B cell (primary cell): ENCODE measurements around the gene ELMO3. TPM values are rescaled to one million over a fixed set of nuclear protein-coding genes. Genes with fewer than 3 reads are reported as not detected.

Source experiments
- ATAC-seq: fragments of 200-7000 bp; cut with Tn5 transposase; one replicate; pipeline ENCODE4 v1.10.0; 2021; ENCODE audit warnings: low read depth, mild to moderate bottlenecking, moderate number of reproducible peaks, moderate library complexity
- CTCF ChIA-PET: fragments of 350-600 bp; sonication (Branson Sonifier 250); formaldehyde crosslinking; loops from one replicate; lab custom pipeline; 2021; ENCODE audit warnings: antibody characterized with exemption, inconsistent platforms; lab: Charles Lee
- POLR2A ChIA-PET: fragments of 350-600 bp; sonication (Branson Sonifier 250); formaldehyde crosslinking; loops from one replicate; lab custom pipeline; 2021; ENCODE audit warnings: antibody characterized with exemption; lab: Charles Lee
- DNase-seq: peaks from one replicate; pipeline ENCODE4 v3.0.0; 2013
- H2AFZ ChIP-seq: 2 replicates; pipeline ENCODE4 v1.6.1; 2012; ENCODE audit warnings: mild to moderate bottlenecking, low read depth, low read length; ENCODE audit not compliant: insufficient read depth, poor library complexity, severe bottlenecking
- H3K27ac ChIP-seq, 2 donors: 1 replicate in 1 of 2; 2 replicates in 1 of 2; pipeline ENCODE4 v1.5.1; 2012 to 2013; ENCODE audit warnings: low read length in 2 of 2, mild to moderate bottlenecking in 2 of 2, moderate library complexity in 1 of 2
- H3K27me3 ChIP-seq, 4 experiments: fragments of 200-600 bp in 1 of 4; sonication (generic) in 1 of 4; replicated peaks in 1 of 4; 1 replicate in 2 of 4; 2 replicates in 2 of 4; pipeline versions ENCODE4 v1.6.1 to v1.7.0; 2013 to 2016; ENCODE audit warnings: low read length in 3 of 4, mild to moderate bottlenecking in 2 of 4, mixed read lengths in 1 of 4, moderate library complexity in 1 of 4; ENCODE audit not compliant: insufficient read depth in 4 of 4, control insufficient read depth in 3 of 4; ENCODE audit errors: control extremely low read depth in 1 of 4
- H3K36me3 ChIP-seq, 2 experiments: replicated peaks in 1 of 2; 1 replicate in 1 of 2; 2 replicates in 1 of 2; pipeline versions ENCODE4 v1.6.1 to v1.7.1; 2013; ENCODE audit warnings: low read length in 1 of 2; ENCODE audit not compliant: insufficient read depth in 2 of 2, control insufficient read depth in 1 of 2; ENCODE audit errors: control extremely low read depth in 1 of 2, extremely low read depth in 1 of 2
- H3K4me1 ChIP-seq, 2 donors: fragments of 200-600 bp in 1 of 2; sonication (generic) in 1 of 2; 1 replicate in 1 of 2; 2 replicates in 1 of 2; pipeline versions ENCODE4 v1.5.1 to v1.6.1; 2013 to 2017; ENCODE audit warnings: low read length in 2 of 2; ENCODE audit not compliant: control insufficient read depth in 2 of 2, insufficient read depth in 2 of 2
- H3K4me2 ChIP-seq: replicated peaks from 2 replicates; pipeline ENCODE3; 2012; ENCODE audit warnings: mild to moderate bottlenecking, low read depth, low read length; ENCODE audit not compliant: poor library complexity, severe bottlenecking
- H3K4me3 ChIP-seq, 5 experiments: fragments of 200-600 bp in 1 of 5; sonication (generic) in 1 of 5; 1 replicate in 3 of 5; 2 replicates in 2 of 5; pipeline versions ENCODE4 v1.5.1 to v1.7.0; 2011 to 2016; ENCODE audit warnings: low read length in 4 of 5, mild to moderate bottlenecking in 4 of 5, low read depth in 2 of 5, control low read depth in 1 of 5, moderate library complexity in 1 of 5; ENCODE audit not compliant: insufficient read depth in 1 of 5; ENCODE audit errors: control extremely low read depth in 1 of 5, extremely low read depth in 1 of 5
- H3K79me2 ChIP-seq: fragments of 200-600 bp; sonication (generic); one replicate; pipeline ENCODE4 v1.6.0; 2016; ENCODE audit warnings: low read length; ENCODE audit not compliant: control insufficient read depth, insufficient read depth
- H3K9ac ChIP-seq: fragments of 200-600 bp; sonication (generic); 2 replicates; pipeline ENCODE4 v1.6.1; 2017; ENCODE audit warnings: mild to moderate bottlenecking, low read length, moderate library complexity
- H3K9me3 ChIP-seq, 3 donors: one replicate each; pipeline versions ENCODE4 v1.6.1 to v1.7.1; 2013; ENCODE audit warnings: low read length in 2 of 3; ENCODE audit not compliant: control insufficient read depth in 2 of 3, insufficient read depth in 1 of 3; ENCODE audit errors: control extremely low read depth in 1 of 3
- H4K20me1 ChIP-seq: 2 replicates; pipeline ENCODE4 v1.6.0; 2012; ENCODE audit warnings: mild to moderate bottlenecking, low read length; ENCODE audit not compliant: insufficient read depth, control insufficient read depth, poor library complexity, severe bottlenecking
- H3K27ac Mint-ChIP-seq: one replicate; pipeline ENCODE4 v1.8.0; 2021; ENCODE audit warnings: mixed read lengths
- H3K27me3 Mint-ChIP-seq: one replicate; pipeline ENCODE4 v1.8.0; 2021; ENCODE audit warnings: mixed read lengths
- H3K4me1 Mint-ChIP-seq: one replicate; pipeline ENCODE4 v1.8.0; 2021; ENCODE audit warnings: mixed read lengths
- H3K4me3 Mint-ChIP-seq: one replicate; pipeline ENCODE4 v1.8.0; 2021; ENCODE audit warnings: mixed read lengths
- H3K9me3 Mint-ChIP-seq: one replicate; pipeline ENCODE4 v1.8.0; 2022; ENCODE audit warnings: mixed read lengths; ENCODE audit not compliant: insufficient read depth
- CTCF ChIP-seq: fragments of 200-600 bp; IDR thresholded peaks from one replicate; pipeline ENCODE4 v1.8.0; 2022; ENCODE audit warnings: antibody characterized with exemption, mild to moderate bottlenecking
- EZH2 ChIP-seq: IDR thresholded peaks from 2 replicates; pipeline ENCODE4 v1.6.1; 2012; ENCODE audit warnings: borderline replicate concordance, low read depth, mild to moderate bottlenecking, moderate library complexity, low read length; ENCODE audit not compliant: insufficient read depth, poor library complexity, severe bottlenecking
- WGBS: methylation state at CpG from one replicate; pipeline ENCODE4 v1.1.5; 2013; ENCODE audit warnings: missing lambda C conversion rate; ENCODE audit not compliant: insufficient coverage; 5-methylcytosine and 5-hydroxymethylcytosine counted together
- intact Hi-C: fragments of 100-400 bp; cut with micrococcal nuclease; formaldehyde crosslinking; loops from one replicate; pipeline ENCODE4 v1.10.0; 2022
- polyA plus RNA-seq: library from polyadenylated mRNA; depleted of rRNA; stranded (reverse); fragments of >200 nt; gene quantifications from 2 replicates; pipeline ENCODE4 v1.2.3, GENCODE V29; 2012
- total RNA-seq, 2 donors: library from RNA; stranded (reverse); fragments of 120-200 nt in 1 of 2; gene quantifications; 1 replicate in 1 of 2; 2 replicates in 1 of 2; pipeline versions ENCODE4 v1.2.3 to v1.2.4, GENCODE V29; 2013 to 2022

The ELMO3 gene
- total and polyA plus RNA-seq, 2 donors (not counting 1 experiment from before 2014, with no cell fraction given) = 9.1 to 9.6 TPM

GRCh38 chr16:67163164-67163998 lies 35.5 kb upstream of the ELMO3 start:
- H3K27ac ChIP-seq = no peak overlapping the region
- CTCF ChIA-PET = interaction anchor here (1.0 to 2.5 kb wide), 9 partner anchors 8 to 270 kb away, joined by 3 to 11 read pairs (median 4); partner anchors contain the start of gene MATCAP1
- 2% methylated on average over 99 of the region's 99 CpGs for WGBS
- no peaks in the 10 kb centered on the region for H3K36me3 ChIP-seq
- H3K4me3 ChIP-seq = peak overlapping the region in 4 of 5 experiments; percentile 8 to 44 (median 30)
- peak overlapping the region; percentile 76 for H3K4me3 Mint-ChIP-seq
- H3K79me2 ChIP-seq = no peaks in the 10 kb centered on the region
- TF ChIP-seq EZH2 (no peak), CTCF (no peak)
- H2AFZ ChIP-seq = peak overlapping the region; percentile 49
- peak; percentile 74 for DNase-seq
- peaks cover 40% of the 10 kb centered on the region for H3K27me3 Mint-ChIP-seq
- peaks cover 0 to 76% (median 43%) of the 10 kb centered on the region in 4 experiments for H3K27me3 ChIP-seq
- H3K9me3 ChIP-seq = peaks cover 0 to 44% (median 0%) of the 10 kb centered on the region in 3 donors
- peak overlapping the region; percentile 78 for H3K4me2 ChIP-seq
- intact Hi-C loops = no loop called here
- H3K4me1 ChIP-seq = peaks cover 57 to 63% of the 10 kb centered on the region in 2 donors
- H3K9ac ChIP-seq = peak overlapping the region; percentile 42
- no peak for ATAC-seq
- POLR2A ChIA-PET = interaction anchor here (0.6 to 0.7 kb wide), 5 partner anchors 9 to 522 kb away, joined by 3 to 5 read pairs (median 3); no protein-coding TSS in a partner anchor
- H3K27ac Mint-ChIP-seq = no peak overlapping the region
- H4K20me1 ChIP-seq = peaks cover 24% of the 10 kb centered on the region
- peaks cover 49% of the 10 kb centered on the region for H3K4me1 Mint-ChIP-seq
- no peaks in the 10 kb centered on the region for H3K9me3 Mint-ChIP-seq
